Neural cell (in vitro differentiated cells): Measurements from ENCODE around the gene OLFM1. TPM values are rescaled to one million over a fixed set of nuclear protein-coding genes. Genes with fewer than 3 reads are reported as not detected.

Source experiments
- H2AFZ ChIP-seq: fragments of 200-600, 300-800 bp; sonication (generic), shearing (Covaris generic); 2 replicates; pipeline ENCODE4 v1.6.0; 2014; ENCODE audit warnings: low read depth, mild to moderate bottlenecking, antibody characterized with exemption, low read length, moderate library complexity
- H3F3A ChIP-seq: fragments of 200-600 bp; shearing (Covaris generic); 2 replicates; pipeline ENCODE4 v1.6.1; 2016; ENCODE audit warnings: mild to moderate bottlenecking, moderate library complexity, mixed read lengths, antibody characterized with exemption, low read length; ENCODE audit not compliant: insufficient read depth, poor library complexity, severe bottlenecking
- H3K27ac ChIP-seq: fragments of 200-600, 300-800 bp; sonication (generic), shearing (Covaris generic); 2 replicates; pipeline ENCODE4 v1.5.1; 2014; ENCODE audit warnings: mild to moderate bottlenecking, low read length, moderate library complexity
- H3K27me3 ChIP-seq: fragments of 300-800, 200-600 bp; sonication (generic), shearing (Covaris generic); 2 replicates; pipeline ENCODE4 v1.6.0; 2014; ENCODE audit warnings: mild to moderate bottlenecking, low read depth, low read length, moderate library complexity; ENCODE audit not compliant: insufficient read depth
- H3K36me3 ChIP-seq: fragments of 300-800, 200-600 bp; sonication (generic), shearing (Covaris generic); 2 replicates; pipeline ENCODE4 v1.5.1; 2014; ENCODE audit warnings: mild to moderate bottlenecking, antibody characterized with exemption, low read length, moderate library complexity; ENCODE audit not compliant: insufficient read depth
- H3K4me2 ChIP-seq: fragments of 300-800, 200-600 bp; sonication (generic), shearing (Covaris generic); 2 replicates; pipeline ENCODE4 v1.6.0; 2014; ENCODE audit warnings: mild to moderate bottlenecking, low read length
- H3K4me3 ChIP-seq: fragments of 300-800, 200-600 bp; sonication (generic), shearing (Covaris generic); 2 replicates; pipeline ENCODE4 v1.5.1; 2014; ENCODE audit warnings: mild to moderate bottlenecking, low read length, moderate library complexity
- H3K79me2 ChIP-seq: fragments of 200-600 bp; shearing (Covaris generic); replicated peaks from 2 replicates; pipeline ENCODE4 v1.6.0; 2014; ENCODE audit warnings: mild to moderate bottlenecking, low read length, moderate library complexity; ENCODE audit not compliant: insufficient read depth
- H3K9ac ChIP-seq: fragments of 300-800, 200-600 bp; sonication (generic), shearing (Covaris generic); 2 replicates; pipeline ENCODE4 v1.6.1; 2016; ENCODE audit warnings: mild to moderate bottlenecking, low read length, mixed read lengths
- H3K9me2 ChIP-seq: fragments of 200-600 bp; shearing (Covaris generic); 2 replicates; pipeline ENCODE4 v1.6.1; 2016; ENCODE audit warnings: mild to moderate bottlenecking, low read length, mixed read lengths; ENCODE audit not compliant: insufficient read depth
- H3K9me3 ChIP-seq: fragments of 200-600, 300-800 bp; sonication (generic), shearing (Covaris generic); 2 replicates; pipeline ENCODE4 v1.6.1; 2016; ENCODE audit warnings: mild to moderate bottlenecking, mixed run types, low read length, moderate library complexity, mixed read lengths
- H4K20me1 ChIP-seq: fragments of 200-600 bp; shearing (Covaris generic); 2 replicates; pipeline ENCODE4 v1.6.1; 2016; ENCODE audit warnings: mild to moderate bottlenecking, mixed run types; ENCODE audit not compliant: insufficient read depth
- EP300 ChIP-seq: fragments of 450-650 bp; conservative IDR thresholded peaks from 2 replicates; pipeline ENCODE4 v1.6.1; 2014; ENCODE audit warnings: antibody characterized with exemption, mild to moderate bottlenecking, moderate library complexity; ENCODE audit not compliant: poor library complexity, severe bottlenecking
- EZH2 ChIP-seq: fragments of 200-600, 300-800 bp; shearing (Covaris generic), sonication (generic); IDR thresholded peaks from 2 replicates; pipeline ENCODE4 v1.6.1; 2014; ENCODE audit warnings: antibody characterized with exemption, low read length, borderline replicate concordance, mild to moderate bottlenecking; ENCODE audit not compliant: insufficient read depth, poor library complexity, severe bottlenecking
- MXI1 ChIP-seq: fragments of 450-650 bp; conservative IDR thresholded peaks from 2 replicates; pipeline ENCODE4 v1.6.1; 2014; ENCODE audit warnings: antibody characterized with exemption, mild to moderate bottlenecking; ENCODE audit not compliant: poor library complexity, severe bottlenecking
- POLR2AphosphoS5 ChIP-seq: IDR thresholded peaks from 2 replicates; pipeline ENCODE4 v1.6.1; 2012
- RAD21 ChIP-seq: fragments of 450-650 bp; conservative IDR thresholded peaks from 2 replicates; pipeline ENCODE4 v1.6.1; 2014; ENCODE audit warnings: antibody characterized with exemption, mild to moderate bottlenecking, moderate library complexity
- SMC3 ChIP-seq: fragments of 450-650 bp; conservative IDR thresholded peaks from 2 replicates; pipeline ENCODE4 v1.6.1; 2014; ENCODE audit warnings: antibody characterized with exemption, mild to moderate bottlenecking, moderate library complexity; ENCODE audit not compliant: poor library complexity
- TAF1 ChIP-seq: IDR thresholded peaks from 2 replicates; pipeline ENCODE4 v1.6.1; 2012; ENCODE audit warnings: low read depth
- polyA plus RNA-seq: library from polyadenylated mRNA; depleted of rRNA; stranded (reverse); fragments of >200 nt; gene quantifications from 2 replicates; pipeline ENCODE4 v1.2.3, GENCODE V29; 2014
- TF ChIP-seq, protein P1 (sequence below): fragments of 450-650 bp; IDR thresholded peaks from 2 replicates; pipeline ENCODE4 v1.5.1; 2014; ENCODE audit warnings: antibody characterized with exemption, mild to moderate bottlenecking, moderate library complexity; ENCODE audit not compliant: poor library complexity, severe bottlenecking
- TF ChIP-seq, protein P2 (sequence below): IDR thresholded peaks from 2 replicates; pipeline ENCODE4 v1.6.1; 2012; ENCODE audit warnings: borderline replicate concordance

OLFM1 gene
- polyA plus RNA-seq, 1 donor from 2014 or later: 102 TPM

DNA sequence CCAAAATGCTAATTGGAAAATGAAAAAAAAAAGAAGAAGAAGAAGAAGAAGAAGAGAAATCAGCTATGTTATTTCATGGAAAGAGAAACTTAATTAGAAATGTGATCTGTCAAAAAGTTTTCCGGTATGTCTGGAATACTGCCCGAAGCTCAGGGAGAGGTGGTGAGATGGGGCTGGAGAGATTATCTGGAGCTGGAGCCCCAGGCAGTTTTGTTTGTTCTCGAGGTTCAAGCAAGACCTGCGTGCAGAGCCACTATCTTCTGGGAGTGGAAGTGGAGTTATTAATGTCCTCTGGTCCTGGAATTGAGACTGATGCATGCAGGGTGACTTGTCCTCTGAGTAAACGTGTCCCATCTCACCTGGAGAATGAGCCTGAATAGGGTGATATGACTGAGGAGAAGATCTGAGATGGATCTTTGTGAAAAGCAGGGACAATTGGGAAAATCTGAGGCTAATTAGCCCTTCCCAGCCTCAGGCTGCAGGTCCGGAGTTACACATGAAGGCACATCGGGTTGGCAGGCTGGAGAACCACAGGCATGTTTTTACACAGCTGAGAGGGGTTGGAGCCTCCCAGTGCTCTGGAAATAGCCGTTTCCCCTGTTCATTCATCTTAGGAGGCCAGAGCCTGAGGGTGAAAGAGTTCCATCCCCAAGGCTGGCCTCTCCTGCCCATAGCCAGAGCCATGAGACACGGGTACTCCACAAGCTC lies 70.5 kb downstream of the OLFM1 start:
- TF ChIP-seq EZH2 (no peak), MXI1 (no peak), SMC3 (no peak), POLR2AphosphoS5 (no peak), RAD21 (no peak), EP300 (no peak), TAF1 (no peak)
- TF ChIP-seq, protein P1, sequence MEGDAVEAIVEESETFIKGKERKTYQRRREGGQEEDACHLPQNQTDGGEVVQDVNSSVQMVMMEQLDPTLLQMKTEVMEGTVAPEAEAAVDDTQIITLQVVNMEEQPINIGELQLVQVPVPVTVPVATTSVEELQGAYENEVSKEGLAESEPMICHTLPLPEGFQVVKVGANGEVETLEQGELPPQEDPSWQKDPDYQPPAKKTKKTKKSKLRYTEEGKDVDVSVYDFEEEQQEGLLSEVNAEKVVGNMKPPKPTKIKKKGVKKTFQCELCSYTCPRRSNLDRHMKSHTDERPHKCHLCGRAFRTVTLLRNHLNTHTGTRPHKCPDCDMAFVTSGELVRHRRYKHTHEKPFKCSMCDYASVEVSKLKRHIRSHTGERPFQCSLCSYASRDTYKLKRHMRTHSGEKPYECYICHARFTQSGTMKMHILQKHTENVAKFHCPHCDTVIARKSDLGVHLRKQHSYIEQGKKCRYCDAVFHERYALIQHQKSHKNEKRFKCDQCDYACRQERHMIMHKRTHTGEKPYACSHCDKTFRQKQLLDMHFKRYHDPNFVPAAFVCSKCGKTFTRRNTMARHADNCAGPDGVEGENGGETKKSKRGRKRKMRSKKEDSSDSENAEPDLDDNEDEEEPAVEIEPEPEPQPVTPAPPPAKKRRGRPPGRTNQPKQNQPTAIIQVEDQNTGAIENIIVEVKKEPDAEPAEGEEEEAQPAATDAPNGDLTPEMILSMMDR: no peak
- TF ChIP-seq, protein P2, sequence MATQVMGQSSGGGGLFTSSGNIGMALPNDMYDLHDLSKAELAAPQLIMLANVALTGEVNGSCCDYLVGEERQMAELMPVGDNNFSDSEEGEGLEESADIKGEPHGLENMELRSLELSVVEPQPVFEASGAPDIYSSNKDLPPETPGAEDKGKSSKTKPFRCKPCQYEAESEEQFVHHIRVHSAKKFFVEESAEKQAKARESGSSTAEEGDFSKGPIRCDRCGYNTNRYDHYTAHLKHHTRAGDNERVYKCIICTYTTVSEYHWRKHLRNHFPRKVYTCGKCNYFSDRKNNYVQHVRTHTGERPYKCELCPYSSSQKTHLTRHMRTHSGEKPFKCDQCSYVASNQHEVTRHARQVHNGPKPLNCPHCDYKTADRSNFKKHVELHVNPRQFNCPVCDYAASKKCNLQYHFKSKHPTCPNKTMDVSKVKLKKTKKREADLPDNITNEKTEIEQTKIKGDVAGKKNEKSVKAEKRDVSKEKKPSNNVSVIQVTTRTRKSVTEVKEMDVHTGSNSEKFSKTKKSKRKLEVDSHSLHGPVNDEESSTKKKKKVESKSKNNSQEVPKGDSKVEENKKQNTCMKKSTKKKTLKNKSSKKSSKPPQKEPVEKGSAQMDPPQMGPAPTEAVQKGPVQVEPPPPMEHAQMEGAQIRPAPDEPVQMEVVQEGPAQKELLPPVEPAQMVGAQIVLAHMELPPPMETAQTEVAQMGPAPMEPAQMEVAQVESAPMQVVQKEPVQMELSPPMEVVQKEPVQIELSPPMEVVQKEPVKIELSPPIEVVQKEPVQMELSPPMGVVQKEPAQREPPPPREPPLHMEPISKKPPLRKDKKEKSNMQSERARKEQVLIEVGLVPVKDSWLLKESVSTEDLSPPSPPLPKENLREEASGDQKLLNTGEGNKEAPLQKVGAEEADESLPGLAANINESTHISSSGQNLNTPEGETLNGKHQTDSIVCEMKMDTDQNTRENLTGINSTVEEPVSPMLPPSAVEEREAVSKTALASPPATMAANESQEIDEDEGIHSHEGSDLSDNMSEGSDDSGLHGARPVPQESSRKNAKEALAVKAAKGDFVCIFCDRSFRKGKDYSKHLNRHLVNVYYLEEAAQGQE: no peak
- Histone ChIP-seq H3K27ac (no peak overlapping the region), H3K9ac (no peak overlapping the region), H3K4me2 (no peak overlapping the region), H3K79me2 (no peaks in the 10 kb centered on the region), H3K36me3 (no peaks in the 10 kb centered on the region), H3K4me3 (no peak overlapping the region), H3F3A (no peaks in the 10 kb centered on the region), H3K9me2 (no peaks in the 10 kb centered on the region), H3K27me3 (peaks cover 8% of the 10 kb centered on the region), H3K9me3 (no peaks in the 10 kb centered on the region), H4K20me1 (no peaks in the 10 kb centered on the region), H2AFZ (no peak overlapping the region)

DNA sequence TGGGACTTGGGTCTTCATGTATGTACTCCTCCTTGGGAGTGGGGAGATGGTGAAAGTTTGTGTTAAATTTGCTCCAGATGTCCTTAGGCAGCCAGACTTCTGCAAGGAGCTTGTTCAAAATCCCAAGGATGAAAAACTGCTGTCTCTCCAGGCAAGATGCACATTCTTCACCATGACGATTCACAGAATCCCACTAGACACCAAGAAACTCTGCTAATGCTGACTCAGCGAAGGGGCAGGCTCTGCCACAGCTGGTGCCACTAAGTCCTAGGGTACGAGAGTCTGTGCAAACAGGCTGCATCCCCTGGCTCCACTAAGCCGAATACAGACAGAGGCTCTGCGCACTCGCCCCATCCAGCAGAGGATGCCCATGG lies 71.1 kb downstream of the OLFM1 start:
- no peaks in the 10 kb centered on the region for H4K20me1 ChIP-seq
- H3K9ac ChIP-seq: no peak overlapping the region
- no peaks in the 10 kb centered on the region for H3K79me2 ChIP-seq
- no peak overlapping the region for H3K27ac ChIP-seq
- H2AFZ ChIP-seq: no peak overlapping the region
- peaks cover 8% of the 10 kb centered on the region for H3K27me3 ChIP-seq
- no peaks in the 10 kb centered on the region for H3K36me3 ChIP-seq
- no peaks in the 10 kb centered on the region for H3K9me3 ChIP-seq
- H3K9me2 ChIP-seq: no peaks in the 10 kb centered on the region
- H3F3A ChIP-seq: no peaks in the 10 kb centered on the region
- no peak overlapping the region for H3K4me3 ChIP-seq
- H3K4me2 ChIP-seq: no peak overlapping the region
- TF ChIP-seq EP300 (no peak), POLR2AphosphoS5 (no peak), RAD21 (no peak), SMC3 (no peak), TAF1 (no peak), MXI1 (no peak)
- TF ChIP-seq, protein P1: no peak
- TF ChIP-seq, protein P2: no peak
